ENCODE measurements around the gene SMC1B. TPM values are rescaled to one million over a fixed set of nuclear protein-coding genes. Genes with fewer than 3 reads are reported as not detected.

SMC1B gene
- total and polyA plus RNA-seq, 2 experiments from 2014 or later: 0.10 TPM; not detected in 1

GRCh38 chr22:45455621-45456020 is 42.2 kb upstream of the SMC1B start:
- TF ChIP-seq ZNF114 (CRISPR knock-in tag; IDR thresholded peaks at IDR 0.05) (no peak), JUNB (IDR thresholded peaks at IDR 0.05; ENCODE audit: unreplicated experiment) (no peak), REST (IDR thresholded peaks at IDR 0.05; ENCODE audit: unreplicated experiment) (no peak), EZH2phosphoT487 (IDR thresholded peaks at IDR 0.05; ENCODE audit: unreplicated experiment) (no peak), CREB1 (CRISPR knock-in tag; IDR thresholded peaks at IDR 0.05; ENCODE audit: low read depth) (no peak), ZNF462 (CRISPR knock-in tag; IDR thresholded peaks at IDR 0.05) (no peak), CTCF (conservative IDR thresholded peaks at IDR 0.05; ENCODE audit: low read depth in 2 of 2) (no peak), ZNF331 (CRISPR knock-in tag; IDR thresholded peaks at IDR 0.05; ENCODE audit: low read depth) (no peak), STAT1 (IDR thresholded peaks at IDR 0.05; ENCODE audit: unreplicated experiment) (no peak), NANOG (IDR thresholded peaks at IDR 0.05; ENCODE audit: borderline replicate concordance) (no peak), POLR2AphosphoS5 (IDR thresholded peaks at IDR 0.05; ENCODE audit: low read depth) (no peak), EZH2 (IDR thresholded peaks at IDR 0.05; ENCODE audit: low read depth, unreplicated experiment) (no peak), ETS1 (IDR thresholded peaks at IDR 0.05) (no peak)
- Histone ChIP-seq H3K27ac (ENCODE audit: low read depth) (no peak overlapping the region), H3K9me2 (ENCODE audit: insufficient read depth) (no peaks in the 10 kb centered on the region), H2AFZ (no peak overlapping the region), H3K79me2 (replicated peaks; ENCODE audit: insufficient read depth) (no peaks in the 10 kb centered on the region), H3K36me3 (ENCODE audit: insufficient read depth) (no peaks in the 10 kb centered on the region), H4K20me1 (replicated peaks; ENCODE audit: insufficient read depth) (no peaks in the 10 kb centered on the region), H3K4me1 (ENCODE audit: insufficient read depth) (no peaks in the 10 kb centered on the region), H3K27me3 (ENCODE audit: insufficient read depth) (no peaks in the 10 kb centered on the region), H3K4me3 (no peak overlapping the region), H3K4me2 (no peak overlapping the region), H3F3A (replicated peaks; ENCODE audit: low read depth) (no peaks in the 10 kb centered on the region)
- H3K27ac Mint-ChIP-seq: no peak overlapping the region
- H3K4me1 Mint-ChIP-seq: no peaks in the 10 kb centered on the region
- H3K27me3 Mint-ChIP-seq (ENCODE audit: insufficient read depth, low read depth, poor library complexity): peaks cover 7% of the 10 kb centered on the region
- DNase-seq (ENCODE audit: low spot score): no peak
- no peak for ATAC-seq
- no peak overlapping the region for H3K4me3 Mint-ChIP-seq
- no peaks in the 10 kb centered on the region for H3K9me3 Mint-ChIP-seq
- H3K36me3 Mint-ChIP-seq (ENCODE audit: low read depth): no peaks in the 10 kb centered on the region; the same call in 2 of the 3 replicates
